OCI-M2 (cell line): Measurements from ENCODE around the gene TRPM4.
"Not testable (repeated sequence)": the region's sequence is repeated elsewhere in the genome, so short reads cannot be mapped to it uniquely, and the experiment has no call there.

Experiments
- DNase-seq: peaks from one replicate; lab custom pipeline; 2025; ENCODE audit not compliant: unreplicated experiment; lab: John Stamatoyannopoulos, UW

Gene TRPM4

DNA sequence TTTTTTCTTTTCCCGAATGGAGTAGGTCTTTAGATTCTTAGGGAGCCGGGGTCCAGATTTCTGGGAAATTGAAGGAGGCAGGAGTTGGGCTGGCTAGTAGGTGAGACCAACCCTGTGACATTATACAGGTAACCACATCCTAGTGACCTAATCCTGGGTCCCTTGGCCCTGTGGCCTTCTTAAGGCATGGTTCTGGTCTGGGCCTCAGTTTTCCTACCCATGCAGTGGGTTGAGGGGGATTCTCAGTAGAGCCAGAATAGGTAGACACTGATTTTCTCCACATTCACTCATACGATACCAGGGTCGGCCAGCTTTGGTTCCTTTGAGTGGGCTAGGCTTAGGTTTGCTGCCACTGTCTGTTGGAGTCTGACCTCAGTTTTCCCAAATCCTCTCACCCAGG, 31.0 kb upstream of the TRPM4 start:
- no peak for DNase-seq

DNA sequence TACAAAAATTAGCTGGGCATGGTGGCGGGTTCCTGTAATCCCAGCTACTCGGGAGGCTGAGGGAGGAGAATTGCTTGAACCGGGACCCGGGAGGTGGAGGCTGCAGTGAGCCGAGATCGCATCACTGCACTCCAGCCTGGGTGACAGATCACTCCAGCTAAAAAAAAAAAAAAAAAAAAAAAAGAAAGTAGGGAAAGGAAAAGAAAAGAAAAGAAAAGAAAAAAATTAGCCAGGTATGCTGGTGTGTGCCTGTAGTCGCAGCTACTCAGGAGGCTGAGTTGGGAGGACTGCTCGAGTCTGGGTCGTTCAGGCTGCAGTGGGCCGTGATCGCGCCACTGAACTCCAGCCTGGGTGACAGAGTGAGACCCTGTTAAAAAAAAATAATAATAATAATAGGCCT, 30.4 kb upstream of the TRPM4 start:
- not testable (repeated sequence) for DNase-seq

DNA sequence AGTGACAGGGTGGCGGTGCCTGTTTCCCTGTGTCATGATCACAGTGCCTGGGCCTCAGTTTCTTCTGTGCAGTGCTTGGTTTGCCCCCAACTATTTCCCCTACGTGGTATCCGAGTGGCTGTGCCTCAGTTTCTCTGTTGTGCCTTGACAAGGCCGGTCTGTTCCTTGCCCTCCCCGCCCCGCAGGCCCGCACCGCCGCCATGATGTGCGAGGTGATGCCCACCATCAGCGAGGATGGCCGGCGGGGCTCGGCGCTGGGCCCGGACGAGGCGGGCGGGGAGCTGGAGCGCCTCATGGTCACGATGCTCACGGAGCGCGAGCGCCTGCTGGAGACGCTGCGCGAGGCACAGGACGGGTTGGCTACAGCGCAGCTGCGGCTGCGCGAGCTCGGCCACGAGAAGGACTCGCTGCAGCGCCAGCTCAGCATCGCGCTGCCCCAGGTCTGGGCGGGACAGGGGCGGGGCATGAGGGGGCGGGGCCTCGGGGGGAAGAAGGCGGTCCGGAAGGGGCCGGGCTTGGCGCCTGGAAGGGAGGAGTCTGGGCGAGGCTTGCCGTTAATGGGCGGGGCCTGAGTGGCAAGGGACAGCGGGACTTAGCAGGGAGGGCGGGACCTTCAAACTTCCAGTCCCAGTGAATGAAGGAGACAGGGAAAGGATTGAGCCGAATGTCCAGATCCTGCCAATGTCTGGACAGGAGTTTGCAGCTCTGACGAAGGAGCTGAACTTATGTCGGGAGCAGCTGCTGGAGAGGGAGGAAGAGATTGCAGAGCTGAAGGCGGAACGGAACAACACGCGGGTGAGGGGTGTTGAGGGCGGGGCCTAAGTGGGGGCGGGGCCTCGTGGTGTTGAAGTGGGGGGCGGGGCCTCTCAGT, 29.7 kb upstream of the TRPM4 start:
- peak; percentile 87 for DNase-seq

DNA sequence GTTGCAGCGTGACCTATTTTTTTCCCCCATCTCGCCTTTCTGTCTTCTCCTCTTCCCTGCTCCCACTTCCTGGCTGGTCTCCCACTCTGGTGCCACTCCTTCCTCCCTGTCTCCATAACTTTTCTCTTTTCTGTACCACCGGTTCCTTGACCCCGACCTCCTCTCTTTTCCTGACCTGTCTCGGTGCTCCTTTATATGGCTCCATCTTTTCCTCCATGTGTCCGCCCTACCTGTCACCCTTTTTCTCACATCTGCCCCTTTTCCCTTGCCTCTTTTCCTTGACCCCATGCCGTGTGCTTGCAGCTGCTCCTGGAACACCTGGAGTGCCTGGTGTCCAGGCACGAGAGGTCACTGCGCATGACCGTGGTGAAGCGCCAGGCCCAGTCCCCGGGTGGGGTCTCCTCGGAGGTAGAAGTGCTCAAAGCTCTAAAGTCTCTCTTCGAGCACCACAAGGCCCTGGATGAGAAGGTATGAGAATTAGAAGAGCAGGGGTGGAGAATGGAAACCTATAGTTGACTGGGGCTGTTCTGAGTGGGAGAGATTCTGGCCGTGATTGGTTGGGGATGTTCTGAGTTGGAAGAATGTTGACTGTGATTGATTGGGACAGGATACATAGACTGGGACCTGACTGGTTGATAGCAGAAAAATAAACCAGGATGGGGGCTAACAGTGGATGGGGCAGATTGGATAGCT, 28.9 kb upstream of the TRPM4 start:
- DNase-seq, result no peak

DNA sequence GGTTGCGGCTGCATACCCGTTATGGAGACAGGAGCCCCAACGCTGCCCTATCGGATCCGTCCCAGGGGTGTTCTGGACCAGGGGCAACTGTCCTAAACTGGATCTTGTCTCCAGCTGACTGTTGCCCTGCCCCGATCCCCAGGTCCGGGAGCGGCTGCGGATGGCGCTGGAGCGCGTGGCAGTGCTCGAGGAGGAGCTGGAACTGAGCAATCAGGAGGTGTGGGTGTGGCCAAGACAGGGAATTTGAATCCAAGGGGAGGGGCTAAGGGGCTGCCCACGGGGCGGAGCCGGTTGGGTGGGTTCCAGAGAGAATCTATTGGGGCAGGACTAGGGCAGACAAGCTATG, 28.4 kb upstream of the TRPM4 start:
- DNase-seq, result peak; percentile 91

DNA sequence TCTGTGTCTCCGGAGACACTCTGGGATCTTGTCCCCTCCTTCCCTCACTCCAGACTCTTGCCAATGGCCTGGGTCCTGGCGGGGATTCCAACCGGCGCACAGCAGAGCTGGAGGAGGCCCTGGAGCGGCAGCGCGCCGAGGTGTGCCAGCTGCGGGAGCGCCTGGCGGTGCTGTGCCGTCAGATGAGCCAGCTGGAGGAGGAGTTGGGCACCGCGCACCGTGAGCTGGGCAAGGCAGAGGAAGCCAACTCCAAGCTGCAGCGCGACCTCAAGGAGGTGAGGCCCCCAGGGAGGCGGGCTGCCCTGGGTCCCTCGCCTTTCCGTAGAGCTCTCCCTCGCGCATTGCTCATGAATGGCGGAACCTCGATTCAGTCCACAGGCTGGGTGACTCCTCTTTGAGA, 27.3 kb upstream of the TRPM4 start:
- DNase-seq, result no peak

DNA sequence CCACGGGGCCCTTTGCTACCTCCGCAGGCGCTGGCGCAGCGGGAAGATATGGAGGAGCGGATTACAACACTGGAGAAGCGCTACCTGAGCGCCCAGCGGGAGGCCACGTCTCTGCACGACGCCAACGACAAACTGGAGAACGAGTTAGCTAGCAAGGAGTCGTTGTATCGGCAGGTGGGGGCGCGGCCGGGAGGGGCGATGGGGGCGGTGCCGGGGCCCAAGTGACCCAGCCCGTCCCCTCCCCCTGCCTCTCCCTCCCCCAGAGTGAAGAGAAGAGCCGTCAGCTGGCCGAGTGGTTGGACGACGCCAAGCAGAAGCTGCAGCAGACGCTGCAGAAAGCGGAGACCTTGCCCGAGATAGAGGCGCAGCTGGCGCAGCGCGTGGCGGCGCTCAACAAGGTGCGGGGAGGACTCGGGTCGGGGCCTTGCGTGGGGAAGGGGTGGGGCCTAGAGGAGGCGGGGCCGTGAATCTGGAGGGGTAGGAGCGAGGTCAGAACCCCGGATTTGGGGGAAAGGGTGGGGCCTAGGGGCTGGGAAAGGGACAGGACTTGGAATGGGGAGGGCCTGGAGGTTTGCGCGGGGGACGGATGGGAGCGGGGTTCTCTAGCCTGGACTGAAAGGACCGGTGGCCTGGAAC, 24.5 kb upstream of the TRPM4 start:
- DNase-seq, result no peak

DNA sequence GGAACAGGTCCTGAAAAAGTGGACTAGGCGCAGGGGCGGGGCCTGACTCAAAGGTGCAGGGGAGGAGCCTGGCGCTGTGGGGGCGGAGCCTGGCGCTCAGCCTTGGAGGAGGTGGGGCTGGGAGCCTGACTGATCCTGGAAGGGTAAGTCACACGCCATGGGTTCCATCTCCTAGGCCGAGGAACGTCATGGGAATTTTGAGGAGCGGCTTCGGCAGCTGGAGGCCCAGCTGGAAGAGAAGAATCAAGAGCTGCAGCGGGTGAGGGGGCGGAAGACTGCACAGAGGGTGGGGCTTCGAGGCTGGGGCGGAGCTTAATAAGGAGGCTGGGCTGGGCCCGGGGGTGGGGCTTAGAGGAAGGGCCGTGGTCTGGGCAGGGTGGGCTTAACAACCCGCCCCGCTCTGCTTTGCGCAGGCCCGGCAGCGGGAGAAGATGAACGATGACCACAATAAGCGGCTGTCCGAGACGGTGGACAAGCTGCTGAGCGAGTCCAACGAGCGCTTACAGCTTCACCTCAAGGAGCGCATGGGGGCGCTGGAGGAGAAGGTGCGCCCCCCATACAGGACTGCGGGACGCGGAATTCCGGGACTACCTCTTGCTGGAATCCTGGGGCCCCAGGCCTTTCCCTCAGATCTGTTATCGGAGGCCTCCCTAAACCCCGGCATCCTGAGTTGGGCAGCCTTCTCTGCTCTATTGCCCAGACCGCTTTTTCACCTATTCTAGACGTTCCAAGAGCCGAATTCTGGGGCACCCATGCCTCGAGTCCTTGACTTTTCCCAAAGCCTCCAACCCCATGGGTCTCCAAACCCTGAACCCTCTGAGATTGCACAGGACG, 23.8 kb upstream of the TRPM4 start:
- DNase-seq, result no peak

DNA sequence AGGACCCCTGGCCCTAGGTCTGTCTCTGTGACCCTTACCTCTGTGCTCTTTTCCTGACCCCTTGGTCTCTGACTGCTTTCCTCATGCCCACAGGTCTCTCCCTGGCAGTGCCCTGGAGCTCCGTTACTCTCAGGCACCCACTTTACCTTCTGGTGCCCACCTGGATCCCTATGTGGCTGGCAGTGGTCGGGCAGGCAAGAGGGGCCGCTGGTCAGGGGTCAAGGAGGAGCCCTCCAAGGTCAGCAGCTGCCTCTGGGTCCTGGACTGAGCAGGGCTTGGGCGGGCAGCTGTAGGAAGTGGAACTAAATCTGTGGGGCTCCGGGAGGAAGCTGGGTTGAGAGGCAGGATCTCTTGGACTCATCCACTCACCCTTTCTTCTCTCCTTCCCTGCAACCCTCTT, 21.9 kb upstream of the TRPM4 start:
- no peak for DNase-seq

DNA sequence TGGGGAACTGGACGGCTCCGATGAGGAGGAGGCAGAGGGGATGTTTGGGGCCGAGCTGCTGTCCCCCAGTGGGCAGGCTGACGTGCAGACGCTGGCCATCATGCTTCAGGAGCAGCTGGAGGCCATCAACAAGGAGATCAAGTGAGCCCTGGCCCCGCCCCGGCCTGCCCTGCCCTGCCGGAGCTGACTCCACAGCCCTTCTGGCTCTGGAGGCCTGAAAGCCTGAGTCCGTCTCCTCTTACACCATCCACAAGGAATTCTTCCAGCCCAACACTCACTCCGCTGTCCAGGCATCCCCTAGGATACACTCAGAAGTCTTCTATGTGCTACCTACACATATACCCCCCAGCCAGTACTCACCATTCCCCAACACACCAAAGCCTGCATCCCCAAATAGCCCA, 20.8 kb upstream of the TRPM4 start:
- DNase-seq, result no peak

DNA sequence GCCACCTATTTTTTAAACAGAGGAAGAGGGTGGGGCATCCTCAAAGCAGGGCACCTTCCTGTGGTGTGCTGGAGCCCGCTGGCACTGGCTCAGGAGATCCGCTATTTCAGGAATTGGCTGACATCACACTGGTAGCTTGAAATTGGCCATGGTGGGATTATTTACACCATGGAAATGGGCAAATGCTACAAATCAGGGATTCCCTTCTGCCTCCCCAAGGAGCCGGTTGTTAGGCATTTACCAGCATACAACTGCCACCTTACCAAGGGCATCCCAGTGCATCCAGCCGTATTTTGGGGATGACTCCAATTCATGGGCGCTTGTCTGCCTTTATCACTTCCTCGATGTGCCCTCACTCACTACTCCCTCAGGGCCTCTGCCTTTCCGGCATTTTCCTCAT, 16.6 kb upstream of the TRPM4 start:
- no peak for DNase-seq

DNA sequence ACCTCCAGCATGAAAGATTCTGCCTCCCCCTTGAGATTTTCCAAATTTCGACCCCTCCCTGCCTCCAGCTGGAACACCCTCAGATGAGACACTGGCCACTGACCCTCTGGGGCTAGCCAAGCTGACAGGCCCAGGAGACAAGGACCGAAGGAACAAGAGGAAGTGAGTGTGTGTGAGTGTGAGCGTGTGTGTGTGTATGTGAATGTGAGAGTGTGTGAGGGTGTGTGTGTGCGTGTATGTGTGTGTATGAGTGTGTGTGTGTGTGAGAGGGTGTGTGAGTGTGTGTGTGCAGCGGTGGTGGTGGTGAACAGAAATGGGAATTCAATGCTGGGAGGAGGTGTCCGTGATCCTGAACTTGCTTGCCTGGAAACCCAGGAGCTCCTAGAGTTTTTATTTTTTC, 16.2 kb upstream of the TRPM4 start:
- DNase-seq, result no peak

DNA sequence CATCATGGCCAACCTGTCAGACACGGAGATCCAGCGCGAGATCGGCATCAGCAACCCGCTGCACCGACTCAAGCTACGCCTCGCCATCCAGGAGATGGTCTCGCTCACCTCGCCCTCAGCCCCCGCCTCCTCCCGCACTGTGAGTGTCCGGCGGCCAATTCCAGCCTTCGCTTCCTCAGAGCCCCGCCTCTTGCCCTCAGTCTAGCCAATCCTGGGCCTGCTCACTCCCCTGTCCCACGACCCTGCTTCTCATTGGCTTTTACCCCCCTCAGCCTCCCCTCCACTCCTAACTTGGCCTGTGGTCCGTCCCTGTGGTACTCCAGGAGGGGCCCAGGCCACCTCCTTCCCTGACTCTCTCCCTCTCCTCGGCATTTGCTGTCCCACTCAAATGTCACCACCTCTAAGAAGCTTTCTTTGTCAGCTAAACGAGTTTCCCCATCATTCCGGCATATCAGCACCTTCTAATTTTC, 14.7 kb upstream of the TRPM4 start:
- no peak for DNase-seq

DNA sequence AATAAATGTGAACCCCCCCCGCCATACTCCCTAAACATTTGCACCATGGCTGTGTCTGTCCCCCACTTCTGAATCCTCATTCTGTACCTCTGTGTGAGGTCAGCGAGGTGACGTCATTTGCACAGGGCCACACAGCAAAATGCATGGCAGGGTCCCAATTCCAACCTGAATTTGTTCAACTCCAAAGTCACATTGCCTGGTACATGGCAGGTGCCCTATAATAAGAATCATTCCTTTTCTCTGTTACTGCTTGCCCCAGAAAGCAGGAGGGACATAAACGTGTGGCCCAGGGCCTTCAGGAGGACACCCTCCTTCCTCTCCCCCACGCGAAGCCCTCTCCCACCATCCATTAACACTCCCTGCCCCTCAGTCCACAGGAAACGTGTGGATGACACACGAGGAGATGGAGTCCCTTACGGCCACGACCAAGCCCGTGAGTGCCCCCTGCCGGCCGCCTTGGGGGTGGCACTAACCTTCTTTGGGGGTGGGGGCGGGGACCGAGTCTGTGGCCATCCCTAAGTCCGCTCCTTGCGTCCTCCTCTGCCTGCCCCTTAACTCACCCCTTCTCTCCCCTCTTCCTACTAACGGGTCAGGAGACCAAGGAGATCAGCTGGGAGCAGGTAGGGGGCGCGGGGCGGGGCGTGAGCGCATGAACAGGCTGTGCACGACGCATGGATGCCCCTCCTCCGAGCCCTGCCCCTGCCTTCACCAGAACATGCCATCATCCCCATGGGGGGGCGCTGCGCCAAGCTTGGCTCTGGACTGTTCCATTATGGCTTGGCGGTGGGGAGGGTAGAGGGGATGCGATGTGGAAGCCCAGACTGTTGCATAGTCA, 11.8 kb upstream of the TRPM4 start:
- DNase-seq, result no peak

DNA sequence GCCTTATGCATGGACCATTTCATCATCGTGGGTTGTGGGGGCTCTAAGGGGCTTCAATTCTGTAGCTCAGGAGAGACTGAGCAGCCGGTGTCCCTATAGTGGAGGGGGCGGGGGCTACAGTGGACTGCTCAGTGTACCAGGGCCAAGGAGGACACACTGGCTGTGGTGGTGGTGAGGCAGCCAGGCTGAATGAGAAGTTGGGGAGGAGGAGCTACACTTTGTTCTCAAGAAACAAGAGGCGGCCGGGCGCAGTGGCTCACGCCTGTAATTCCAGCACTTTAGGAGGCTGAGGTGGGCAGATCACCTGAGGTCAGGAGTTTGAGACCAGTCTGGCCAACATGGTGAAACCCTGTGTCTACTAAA, 11.2 kb upstream of the TRPM4 start:
- DNase-seq, result not testable (repeated sequence)

DNA sequence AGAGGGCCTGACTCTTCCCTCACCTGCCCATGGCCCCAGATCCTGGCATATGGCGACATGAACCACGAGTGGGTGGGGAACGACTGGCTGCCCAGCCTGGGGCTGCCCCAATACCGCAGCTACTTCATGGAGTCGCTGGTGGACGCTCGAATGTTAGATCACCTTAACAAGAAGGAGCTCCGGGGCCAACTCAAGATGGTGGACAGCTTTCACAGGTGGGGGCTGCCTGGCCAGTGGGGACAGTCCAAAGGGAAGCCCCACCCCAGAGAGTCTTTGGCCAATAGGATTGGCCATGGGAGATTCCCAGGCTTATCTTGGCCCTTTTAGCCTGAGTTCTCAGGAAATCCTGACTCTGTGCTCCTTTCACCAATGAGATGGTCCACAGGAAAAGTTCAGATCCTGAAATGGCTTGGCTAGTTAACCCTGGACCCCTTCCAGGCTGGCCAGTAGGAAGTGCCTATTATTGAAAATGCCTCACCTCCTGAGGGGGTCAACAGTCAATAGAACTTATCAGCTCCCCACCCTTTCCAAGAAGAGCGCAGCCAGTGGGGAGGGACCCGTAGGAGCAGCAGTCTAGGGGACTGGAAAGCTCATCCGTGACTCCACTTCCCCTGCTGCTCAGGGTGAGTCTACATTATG, 9.4 kb upstream of the TRPM4 start:
- DNase-seq, result no peak

DNA sequence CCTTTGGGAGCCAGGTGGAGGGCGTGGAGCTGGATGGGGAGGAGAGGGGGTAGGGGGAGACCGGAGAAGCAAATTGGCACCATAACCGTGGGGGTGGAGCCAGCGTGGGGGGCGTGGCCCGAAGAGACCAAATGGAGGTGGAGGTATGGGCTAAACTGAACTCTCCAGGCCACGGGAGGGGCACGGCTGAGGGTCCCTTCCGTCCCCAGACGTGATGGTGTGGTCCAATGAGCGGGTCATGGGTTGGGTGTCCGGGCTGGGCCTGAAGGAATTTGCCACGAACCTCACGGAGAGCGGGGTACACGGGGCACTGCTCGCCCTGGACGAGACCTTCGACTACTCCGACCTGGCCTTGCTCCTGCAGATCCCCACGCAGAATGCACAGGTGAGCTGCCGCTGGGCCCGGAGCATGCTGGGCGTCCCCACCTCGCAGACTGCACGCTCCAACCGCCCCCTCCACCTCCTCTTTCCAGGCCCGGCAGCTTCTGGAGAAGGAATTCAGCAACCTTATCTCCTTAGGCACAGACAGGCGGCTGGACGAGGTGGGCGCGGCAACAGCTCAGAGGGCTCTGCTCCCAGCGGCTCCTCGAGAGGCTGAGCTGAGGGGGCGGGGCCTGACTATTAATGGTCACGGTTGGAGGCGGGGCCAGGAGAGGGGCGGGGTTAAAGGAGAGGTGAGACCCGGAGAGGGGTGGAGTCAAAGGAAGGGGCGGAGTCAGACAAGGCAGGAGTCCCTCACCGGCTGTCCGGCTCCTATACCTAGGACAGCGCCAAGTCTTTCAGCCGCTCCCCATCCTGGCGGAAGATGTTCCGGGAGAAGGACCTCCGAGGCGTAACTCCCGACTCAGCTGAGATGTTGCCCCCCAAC, 8.6 kb upstream of the TRPM4 start:
- DNase-seq, result peak; percentile 95

DNA sequence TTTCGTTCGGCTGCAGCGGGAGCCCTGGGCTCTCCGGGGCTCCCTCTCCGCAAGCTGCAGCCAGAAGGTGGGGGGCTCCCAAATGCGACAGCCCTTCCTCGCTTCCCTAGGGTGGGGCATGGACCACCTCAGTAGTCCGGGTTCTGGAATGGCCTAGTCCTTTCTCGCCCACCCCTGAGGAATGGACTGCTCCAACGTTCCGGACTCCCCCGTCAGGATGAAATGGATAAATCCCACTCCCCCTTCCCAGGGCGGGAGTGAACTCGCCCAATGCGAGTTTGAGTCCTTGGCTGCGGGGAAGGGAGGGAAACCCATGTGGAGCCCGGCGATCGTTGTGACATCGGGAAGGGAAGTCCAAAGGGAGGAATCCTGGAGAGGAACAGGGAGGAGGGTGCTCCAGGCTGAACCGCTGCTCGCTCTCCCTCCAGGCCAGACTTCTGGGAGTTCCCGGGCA, 7.9 kb upstream of the TRPM4 start:
- no peak for DNase-seq
